Muscle of back (tissue), 13 donors: ENCODE data around the gene FBXO47. TPM values are rescaled to one million over a fixed set of nuclear protein-coding genes. Genes with fewer than 3 reads are reported as not detected.

Experiments
- DNase-seq, 3 donors: peaks; one replicate each; pipeline versions ENCODE4 v3.0.0 to v3.0.0-alpha.2; 2013
- long read RNA-seq, 9 donors: transcript quantifications; one replicate each; lab custom pipeline, GENCODE V29; 2026
- polyA plus RNA-seq, 10 donors: library from polyadenylated mRNA; unstranded; fragments of 120-200 nt; gene quantifications; one replicate each; pipeline ENCODE4 v1.2.1, GENCODE V29; 2013; ENCODE audit not compliant: insufficient read length in 10 of 10

FBXO47 gene, protein sequence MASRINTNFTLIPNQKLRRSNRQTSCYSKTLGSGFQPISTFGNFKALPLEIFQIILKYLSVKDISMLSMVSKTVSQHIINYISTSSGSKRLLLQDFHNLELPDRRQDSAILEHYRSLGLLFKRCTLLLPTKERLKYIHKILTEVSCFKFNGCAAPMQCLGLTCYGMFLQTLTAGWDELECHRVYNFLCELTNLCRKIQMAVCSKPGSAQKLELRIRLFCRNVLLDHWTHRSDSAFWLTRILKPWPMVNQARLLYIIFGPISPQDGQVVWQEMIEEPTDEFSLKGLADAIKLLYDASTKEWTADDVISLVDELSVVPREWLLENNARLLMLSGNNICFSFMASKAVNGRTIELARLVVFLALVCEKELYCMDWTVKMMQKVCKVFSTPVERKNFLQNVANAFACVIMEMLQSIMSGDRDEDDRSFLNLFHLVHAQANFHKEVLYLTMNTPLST
- polyA plus RNA-seq = under 1 TPM in 1 of 10 donors, not detected in 9; 0.12 TPM
- long read RNA-seq, donor 1 = 0 reads
- long read RNA-seq, donor 2 = 0 reads
- long read RNA-seq, donor 3 = 0 reads
- long read RNA-seq, donor 4 = 0 reads
- long read RNA-seq, donor 5 = 0 reads
- long read RNA-seq, donor 6 = 0 reads
- long read RNA-seq, donor 7 = 0 reads
- long read RNA-seq, donor 8 = 0 reads
- long read RNA-seq, donor 9 = 0 reads

DNA sequence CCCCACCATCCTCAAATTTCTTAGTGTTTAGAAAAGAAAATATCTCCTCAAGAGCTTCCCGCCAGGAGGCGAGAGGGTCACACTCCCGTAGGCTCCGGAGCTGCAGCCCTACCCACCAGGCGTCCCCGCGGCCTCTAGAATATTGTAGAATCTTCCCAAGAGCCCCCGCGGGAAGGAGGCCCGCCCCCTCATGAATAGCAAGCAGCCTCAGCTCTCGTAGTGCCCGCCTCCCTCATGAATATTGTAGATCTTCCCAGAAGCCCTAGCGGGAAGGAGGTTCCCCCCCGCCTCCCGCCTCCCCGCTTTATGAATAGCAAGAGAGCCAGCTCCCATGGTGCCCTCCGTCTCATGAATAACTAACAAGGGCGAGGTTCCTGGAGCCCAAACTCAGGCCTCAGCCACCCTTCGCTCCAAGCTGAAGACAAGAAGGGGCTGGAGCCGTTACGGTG lies at the start of gene FBXO47:
Gene FBXO47, minus strand, starts transcription at position 114 of the 449 bp plus-strand sequence. CDS start 4,378 bp downstream, outside the sequence.
- DNase-seq = peak; percentile 85 to 96 (median 90)

GRCh38 chr17:39016193-39017153 lies 49.3 kb upstream of the FBXO47 start:
- peak in 1 of 3 donors; percentile 21 for DNase-seq

- no peak for DNase-seq
These were observed 48.3 kb upstream of the FBXO47 start for GRCh38 chr17:39015546-39015935.

DNA sequence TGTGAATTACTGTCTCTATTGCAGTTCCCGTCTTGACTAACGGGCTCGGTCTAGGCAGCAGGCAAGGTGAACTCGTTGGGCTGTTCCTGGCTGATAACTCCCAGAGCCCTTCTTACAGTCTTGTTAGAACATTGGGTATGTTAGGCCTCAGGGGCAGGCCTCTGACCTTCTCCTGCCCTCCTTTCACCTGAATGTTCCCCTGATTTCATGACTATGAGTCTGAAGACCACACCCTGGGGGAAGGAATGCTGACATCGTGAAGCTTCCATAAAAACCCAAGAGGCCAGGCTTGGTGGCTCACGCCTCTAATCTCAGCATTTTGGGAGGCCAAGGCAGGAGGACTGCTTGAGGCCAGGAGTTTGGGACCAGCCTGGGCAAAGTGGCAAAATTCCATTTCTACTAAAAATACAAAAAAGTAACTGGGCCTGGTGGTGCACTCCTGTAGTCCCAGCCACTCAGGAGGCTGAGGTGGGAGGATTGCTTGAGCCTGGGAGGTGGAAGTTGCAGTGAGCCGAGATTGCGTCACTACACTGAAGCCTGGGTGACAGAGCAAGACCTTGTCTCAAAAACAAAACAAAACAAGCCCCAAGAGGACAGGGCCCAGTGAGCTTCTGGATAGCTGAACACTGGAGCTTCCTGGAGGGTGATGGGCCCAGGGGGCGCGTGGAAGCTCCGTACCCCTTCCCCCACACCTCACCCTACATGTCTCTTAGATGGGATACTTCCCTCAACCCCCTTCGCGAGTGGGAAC lies 47.8 kb upstream of the FBXO47 start:
- no peak for DNase-seq

DNA sequence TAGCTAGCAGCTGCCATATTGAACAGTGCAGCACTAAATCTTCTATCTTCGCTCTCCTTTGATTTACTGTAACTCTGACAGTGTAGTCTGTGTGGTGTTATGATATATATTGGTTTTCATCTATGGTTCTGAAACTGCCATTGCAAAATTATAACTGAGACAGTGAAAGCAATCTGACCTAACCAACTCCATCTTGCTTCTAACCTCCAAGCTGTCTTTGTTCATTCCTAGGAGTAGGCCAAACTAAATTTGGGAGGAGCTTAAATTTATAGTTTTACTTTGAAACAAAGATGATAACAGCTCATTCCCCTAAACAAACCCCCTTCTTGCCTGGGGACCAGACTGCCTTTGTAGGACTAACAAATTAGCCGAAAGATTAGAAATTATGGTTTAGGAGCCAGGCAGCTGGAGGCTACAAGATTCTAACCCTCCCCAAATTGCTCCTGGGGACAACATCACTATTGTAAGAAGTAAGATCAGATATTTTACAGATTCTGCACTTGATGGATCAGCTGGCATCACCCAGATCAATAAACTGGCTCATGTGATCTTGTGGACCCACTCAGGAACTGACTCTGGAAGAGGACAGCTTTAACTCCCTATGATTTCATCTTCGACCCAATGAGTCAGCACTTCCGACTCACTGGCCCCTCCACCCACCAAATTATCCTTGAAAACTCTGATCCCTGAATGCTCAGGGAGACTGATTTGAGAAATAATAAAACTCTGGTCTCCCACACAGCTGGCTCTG lies 47.0 kb upstream of the FBXO47 start:
- DNase-seq = peak in 1 of 3 donors; percentile 23

DNA sequence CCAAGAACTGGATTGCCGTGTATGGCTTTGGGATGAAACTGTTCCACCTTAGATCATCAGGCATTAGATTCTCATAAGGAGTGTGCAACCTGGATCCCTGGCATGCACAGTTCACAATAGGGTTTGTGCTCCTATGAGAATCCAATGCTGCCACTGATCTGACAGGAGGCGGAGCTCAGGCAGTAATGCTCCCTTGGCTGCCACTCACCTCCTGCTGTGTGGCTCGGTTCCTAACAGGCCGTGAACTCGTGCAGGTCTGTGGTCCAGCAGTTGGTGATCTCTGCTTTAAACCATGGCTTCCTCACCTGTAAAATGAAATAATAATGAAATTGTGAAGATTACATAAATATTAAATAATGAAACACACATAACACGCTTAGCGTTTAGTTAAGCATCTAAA lies 45.5 kb upstream of the FBXO47 start:
- no peak for DNase-seq

DNA sequence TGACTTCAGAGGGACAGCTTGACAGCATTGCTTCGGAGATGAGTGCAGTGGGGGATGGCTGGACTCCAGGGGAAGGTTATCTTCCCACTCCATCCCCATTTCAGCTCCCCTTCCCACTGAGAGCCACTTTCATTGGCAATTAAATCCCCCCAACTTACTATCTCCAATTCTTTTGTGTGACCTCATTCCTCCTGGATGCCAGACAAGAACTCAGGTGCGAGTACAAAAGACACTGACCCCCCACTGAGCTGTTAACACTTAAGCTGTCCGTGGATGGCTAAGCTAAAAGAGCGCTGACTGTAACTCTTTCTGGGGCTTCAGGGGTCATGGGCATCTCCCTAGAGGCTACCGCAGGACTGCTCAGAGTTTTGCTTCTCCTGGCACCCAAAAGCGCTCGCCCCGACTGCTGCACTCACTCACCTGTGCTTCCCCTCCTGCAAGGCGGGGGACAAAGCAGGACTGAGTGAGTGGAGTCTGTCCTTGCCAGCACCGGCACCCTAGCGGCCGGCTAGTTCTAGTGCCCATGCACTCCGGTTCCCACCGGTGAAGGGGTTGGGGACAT lies 44.8 kb upstream of the FBXO47 start:
- DNase-seq = no peak

DNA sequence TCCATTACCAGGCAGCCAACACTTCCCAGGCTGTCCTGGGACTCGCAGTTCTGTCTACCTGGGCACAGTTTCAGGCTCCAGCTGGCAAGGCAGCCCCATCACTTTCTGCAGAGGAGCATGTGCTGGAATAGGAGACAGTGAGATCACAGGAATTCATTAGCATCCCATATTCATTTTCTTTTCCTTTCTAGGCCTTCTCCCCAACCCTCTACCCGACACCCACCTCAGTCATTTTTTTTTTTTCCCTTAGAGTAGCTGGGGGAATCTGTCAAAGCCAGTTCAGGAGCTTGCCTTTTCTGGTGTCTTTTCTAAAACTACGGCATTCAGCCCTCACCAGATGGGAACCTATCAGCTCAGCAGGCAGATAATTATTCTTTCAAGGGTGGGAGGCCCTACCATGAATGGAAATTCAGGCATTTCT lies 42.4 kb upstream of the FBXO47 start:
- peak in 1 of 3 donors; percentile 24 for DNase-seq

GRCh38 chr17:39008633-39009032 lies 41.4 kb upstream of the FBXO47 start:
- DNase-seq = no peak

GRCh38 chr17:39002991-39003715 lies 36.0 kb upstream of the FBXO47 start:
- DNase-seq = peak in 2 of 3 donors; percentile 56 to 79

- peak in 2 of 3 donors; percentile 47 to 70 for DNase-seq
These were observed 34.8 kb upstream of the FBXO47 start for GRCh38 chr17:39001703-39002637.

- DNase-seq = no peak
These were observed 32.9 kb upstream of the FBXO47 start for GRCh38 chr17:39000021-39000601.

DNA sequence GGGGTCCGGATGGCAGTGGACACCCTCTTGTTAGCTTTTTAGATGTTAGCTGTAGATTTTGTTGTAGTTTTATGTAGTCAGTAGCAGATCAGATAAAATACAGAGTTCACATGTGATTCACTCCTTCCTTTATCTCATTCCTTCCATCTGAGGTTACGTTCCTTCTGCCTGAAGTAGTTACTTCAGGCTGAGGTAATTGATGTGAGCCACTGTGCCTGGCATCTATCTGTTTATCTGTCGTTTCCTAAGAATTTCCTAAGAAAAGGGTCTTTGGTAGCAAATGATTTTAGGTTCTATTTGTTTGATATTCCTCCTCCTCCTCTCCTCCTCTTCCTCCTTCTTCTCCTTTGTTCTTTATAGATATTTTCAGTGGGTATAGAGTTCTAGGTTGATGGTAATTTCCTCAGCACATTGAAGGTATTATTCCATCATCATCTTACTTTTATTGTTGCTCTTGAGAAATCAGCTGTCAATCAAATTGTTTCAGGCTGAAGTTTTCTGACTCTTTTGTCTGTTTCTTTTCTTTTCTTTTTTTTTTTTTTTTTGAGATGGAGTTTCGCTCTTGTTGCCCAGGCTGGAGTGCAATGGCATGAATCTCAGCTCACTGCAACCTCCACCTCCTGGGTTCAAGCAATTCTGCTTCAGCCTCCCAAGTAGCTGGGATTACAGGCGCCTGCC lies 29.6 kb upstream of the FBXO47 start:
- no peak for DNase-seq

DNA sequence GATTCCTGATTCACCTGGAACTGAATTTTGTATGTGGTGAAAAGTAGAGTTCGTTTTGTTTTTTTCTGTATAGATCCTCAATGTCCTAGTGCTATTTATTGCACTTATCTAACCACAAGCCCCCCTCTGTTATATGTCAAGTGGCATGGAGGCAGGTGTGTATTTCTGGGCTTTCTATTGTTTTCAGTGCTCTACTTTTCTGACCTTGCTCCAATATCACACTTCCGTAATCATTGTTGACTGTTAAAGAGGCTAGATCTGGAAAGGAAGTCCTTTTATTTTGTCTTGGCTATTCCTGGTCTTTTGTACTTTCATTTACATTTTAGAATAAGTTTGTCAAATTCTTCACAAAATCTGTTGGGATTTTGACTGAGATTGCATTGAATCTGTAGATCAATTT lies 26.8 kb upstream of the FBXO47 start:
- no peak for DNase-seq

- no peak for DNase-seq
These were observed 17.5 kb upstream of the FBXO47 start for GRCh38 chr17:38984666-38985065.

DNA sequence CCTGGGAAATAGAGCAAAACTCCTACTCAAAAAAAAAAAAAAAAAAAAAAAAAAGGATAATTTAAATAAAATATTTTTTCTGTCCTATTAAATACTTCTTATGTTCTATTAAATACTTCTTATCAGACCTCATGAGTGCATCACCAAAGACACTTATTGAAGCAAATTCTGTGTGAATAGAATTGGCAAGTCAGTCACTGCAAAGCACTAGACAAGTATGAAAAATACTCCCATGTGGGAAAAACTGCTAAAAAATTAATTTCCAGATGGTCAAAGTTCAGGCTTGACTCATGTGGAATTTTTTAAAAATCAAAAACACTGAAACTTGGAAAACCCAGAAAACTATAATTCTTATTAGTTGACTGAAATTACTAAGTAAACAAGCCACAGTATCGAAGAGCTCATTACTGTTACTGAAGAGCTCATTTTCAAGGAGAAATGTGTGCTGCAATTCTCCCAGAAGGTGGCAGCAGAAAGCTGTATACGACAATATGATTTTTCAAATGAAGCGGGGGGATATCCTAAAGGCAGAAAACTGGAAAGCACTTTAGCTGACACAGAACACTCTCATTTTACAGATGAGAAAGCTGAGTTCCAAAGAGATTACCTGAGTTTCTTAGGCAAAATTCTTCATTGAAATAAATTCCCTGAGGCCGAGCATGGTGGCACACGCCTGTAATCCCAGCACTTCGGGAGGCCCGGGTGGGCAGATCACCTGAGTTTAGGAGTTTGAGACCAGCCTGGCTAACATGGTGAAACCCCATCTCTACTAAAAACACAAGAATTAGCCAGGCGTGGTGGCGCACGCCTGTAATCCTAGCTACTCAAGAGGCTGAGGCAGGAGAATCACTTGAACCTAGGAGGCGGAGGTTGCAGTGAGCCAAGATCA lies 15.9 kb upstream of the FBXO47 start:
- DNase-seq = peak; percentile 64 to 87 (median 77)
